Chondrocyte (in vitro differentiated cells): ENCODE data around the gene NFE2L3. TPM values are rescaled to one million over a fixed set of nuclear protein-coding genes. Genes with fewer than 3 reads are reported as not detected.

Experiments
- DNase-seq: peaks from one replicate; pipeline ENCODE4 v3.0.0; 2021; ENCODE audit warnings: mixed read lengths, low spot score
- H3K27ac Mint-ChIP-seq: one replicate; pipeline ENCODE4 v1.8.0; 2021; ENCODE audit warnings: mild to moderate bottlenecking, moderate library complexity, mixed read lengths; ENCODE audit not compliant: unreplicated experiment
- H3K27me3 Mint-ChIP-seq: 2 replicates; pipeline ENCODE4 v1.8.0; 2021; ENCODE audit warnings: low read depth, mixed read lengths
- H3K36me3 Mint-ChIP-seq: 2 replicates; pipeline ENCODE4 v1.8.0; 2021; ENCODE audit warnings: low read depth, mixed read lengths
- H3K4me1 Mint-ChIP-seq: 2 replicates; pipeline ENCODE4 v1.8.0; 2021; ENCODE audit warnings: low read depth, mild to moderate bottlenecking, mixed read lengths
- H3K4me3 Mint-ChIP-seq: one replicate; pipeline ENCODE4 v1.8.0; 2021; ENCODE audit warnings: mild to moderate bottlenecking, moderate library complexity, mixed read lengths; ENCODE audit not compliant: unreplicated experiment
- H3K9me3 Mint-ChIP-seq: 2 replicates; pipeline ENCODE4 v1.8.0; 2021; ENCODE audit warnings: low read depth, mixed read lengths
- CTCF ChIP-seq: fragments of 200-600 bp; sonication (generic); IDR thresholded peaks from 2 replicates; pipeline ENCODE4 v1.5.0; 2021; ENCODE audit warnings: antibody characterized with exemption, mild to moderate bottlenecking, moderate library complexity
- total RNA-seq: library from RNA; stranded (reverse); gene quantifications from 3 replicates; pipeline ENCODE4 v1.2.1, GENCODE V29; 2021

NFE2L3 gene
- total RNA-seq, 1 donor from 2014 or later: 0.52 TPM

- peaks cover 2% of the 10 kb centered on the region for H3K27me3 Mint-ChIP-seq
- no peak overlapping the region for H3K27ac Mint-ChIP-seq
- no peaks in the 10 kb centered on the region for H3K36me3 Mint-ChIP-seq
- no peaks in the 10 kb centered on the region for H3K4me1 Mint-ChIP-seq
- DNase-seq: no peak
- H3K9me3 Mint-ChIP-seq: peaks cover 5% of the 10 kb centered on the region
- no peak for TF ChIP-seq CTCF
- no peak overlapping the region for H3K4me3 Mint-ChIP-seq
These were observed 14.1 kb downstream of the NFE2L3 start for GRCh38 chr7:26165950-26166683.

- TF ChIP-seq CTCF: no peak
- Mint-ChIP-seq H3K36me3 (peaks cover 2% of the 10 kb centered on the region), H3K4me3 (no peak overlapping the region), H3K27me3 (peaks cover 2% of the 10 kb centered on the region), H3K4me1 (no peaks in the 10 kb centered on the region), H3K27ac (no peak overlapping the region), H3K9me3 (peaks cover 5% of the 10 kb centered on the region)
- no peak for DNase-seq
These were observed 14.8 kb downstream of the NFE2L3 start for GRCh38 chr7:26166684-26167266.

- Mint-ChIP-seq H3K9me3 (peaks cover 5% of the 10 kb centered on the region), H3K27ac (no peak overlapping the region), H3K27me3 (peaks cover 2% of the 10 kb centered on the region), H3K4me3 (no peak overlapping the region), H3K36me3 (peaks cover 2% of the 10 kb centered on the region), H3K4me1 (no peaks in the 10 kb centered on the region)
- DNase-seq: no peak
- TF ChIP-seq CTCF: no peak
These were observed 15.4 kb downstream of the NFE2L3 start for GRCh38 chr7:26167303-26167934.

GRCh38 chr7:26168458-26169023 is 16.5 kb downstream of the NFE2L3 start:
- Mint-ChIP-seq H3K4me3 (no peak overlapping the region), H3K4me1 (no peaks in the 10 kb centered on the region), H3K36me3 (peaks cover 2% of the 10 kb centered on the region), H3K27ac (no peak overlapping the region), H3K9me3 (peaks cover 5% of the 10 kb centered on the region), H3K27me3 (no peaks in the 10 kb centered on the region)
- no peak for DNase-seq
- peak; percentile 41 for TF ChIP-seq CTCF

- no peak overlapping the region for H3K4me3 Mint-ChIP-seq
- peaks cover 7% of the 10 kb centered on the region for H3K27me3 Mint-ChIP-seq
- TF ChIP-seq CTCF: no peak
- no peaks in the 10 kb centered on the region for H3K4me1 Mint-ChIP-seq
- H3K9me3 Mint-ChIP-seq: peaks cover 4% of the 10 kb centered on the region
- peaks cover 7% of the 10 kb centered on the region for H3K36me3 Mint-ChIP-seq
- no peak for DNase-seq
- H3K27ac Mint-ChIP-seq: no peak overlapping the region
These were observed 17.3 kb downstream of the NFE2L3 start for GRCh38 chr7:26169271-26169670.
